Trophoblast cell (in vitro differentiated cells and primary cell): ENCODE results near the gene STAMBP.
"Not testable (repeated sequence)": the region's sequence is repeated elsewhere in the genome, so short reads cannot be mapped to it uniquely, and the experiment has no call there.

Experiments
- DNase-seq, 2 donors: peaks; one replicate each; pipeline ENCODE4 v3.0.0-alpha.2; 2016
- H2AFZ ChIP-seq: 2 replicates; pipeline ENCODE4 v1.6.1; 2013; ENCODE audit warnings: low read length, moderate library complexity, mild to moderate bottlenecking; ENCODE audit not compliant: insufficient read depth, poor library complexity
- H2AK5ac ChIP-seq: 2 replicates; pipeline ENCODE4 v1.6.1; 2013; ENCODE audit warnings: mild to moderate bottlenecking, low read length
- H2BK120ac ChIP-seq: 2 replicates; pipeline ENCODE4 v1.6.1; 2013; ENCODE audit warnings: low read length, mild to moderate bottlenecking, moderate library complexity; ENCODE audit not compliant: insufficient read depth, poor library complexity
- H2BK12ac ChIP-seq: 2 replicates; pipeline ENCODE4 v1.6.1; 2013; ENCODE audit warnings: mild to moderate bottlenecking, low read length, moderate library complexity
- H2BK5ac ChIP-seq: 2 replicates; pipeline ENCODE4 v1.6.1; 2013; ENCODE audit warnings: low read length, low read depth, moderate library complexity, mild to moderate bottlenecking; ENCODE audit not compliant: poor library complexity
- H3K14ac ChIP-seq: 2 replicates; pipeline ENCODE4 v1.6.1; 2013; ENCODE audit warnings: mild to moderate bottlenecking, low read length
- H3K18ac ChIP-seq: 2 replicates; pipeline ENCODE4 v1.6.1; 2013; ENCODE audit warnings: mild to moderate bottlenecking, low read length
- H3K23ac ChIP-seq: 2 replicates; pipeline ENCODE4 v1.6.1; 2013; ENCODE audit warnings: low read length
- H3K27ac ChIP-seq: 2 replicates; pipeline ENCODE4 v1.5.1; 2013; ENCODE audit warnings: low read depth, mild to moderate bottlenecking, inconsistent platforms, low read length, moderate library complexity
- H3K27me3 ChIP-seq: 2 replicates; pipeline ENCODE4 v1.6.1; 2013; ENCODE audit warnings: inconsistent platforms, mild to moderate bottlenecking, low read length, moderate library complexity; ENCODE audit not compliant: insufficient read depth
- H3K36me3 ChIP-seq, 2 experiments: 1 replicate in 1 of 2; 2 replicates in 1 of 2; pipeline ENCODE4 v1.6.1; 2013; ENCODE audit warnings: low read length in 2 of 2, mild to moderate bottlenecking in 2 of 2, moderate library complexity in 1 of 2; ENCODE audit not compliant: insufficient read depth in 2 of 2, control insufficient read depth in 1 of 2
- H3K4ac ChIP-seq: 2 replicates; pipeline ENCODE4 v1.6.1; 2013; ENCODE audit warnings: low read depth, mild to moderate bottlenecking, low read length, moderate library complexity
- H3K4me1 ChIP-seq, 2 experiments: 1 replicate in 1 of 2; 2 replicates in 1 of 2; pipeline ENCODE4 v1.6.1; 2013; ENCODE audit warnings: low read length in 2 of 2, mild to moderate bottlenecking in 2 of 2, moderate library complexity in 1 of 2; ENCODE audit not compliant: insufficient read depth in 2 of 2, control insufficient read depth in 1 of 2
- H3K4me2 ChIP-seq: 2 replicates; pipeline ENCODE4 v1.6.1; 2013; ENCODE audit warnings: inconsistent platforms, mild to moderate bottlenecking, low read length, moderate library complexity
- H3K4me3 ChIP-seq: 2 replicates; pipeline ENCODE4 v1.5.1; 2013; ENCODE audit warnings: mild to moderate bottlenecking, low read depth, low read length, inconsistent platforms
- H3K79me1 ChIP-seq: one replicate; pipeline ENCODE4 v1.6.1; 2013; ENCODE audit warnings: low read length
- H3K79me2 ChIP-seq: 2 replicates; pipeline ENCODE4 v1.6.1; 2013; ENCODE audit warnings: low read length, mild to moderate bottlenecking; ENCODE audit not compliant: control insufficient read depth, insufficient read depth, poor library complexity
- H3K9ac ChIP-seq: 2 replicates; pipeline ENCODE4 v1.6.1; 2013; ENCODE audit warnings: mild to moderate bottlenecking, low read length
- H3K9me3 ChIP-seq: 2 replicates; pipeline ENCODE4 v1.6.1; 2013; ENCODE audit warnings: low read depth, mild to moderate bottlenecking, control low read depth, inconsistent platforms, low read length; ENCODE audit not compliant: insufficient read depth
- H4K12ac ChIP-seq: 2 replicates; pipeline ENCODE4 v1.6.1; 2013; ENCODE audit warnings: low read depth, mild to moderate bottlenecking, low read length, moderate library complexity
- H4K8ac ChIP-seq: 2 replicates; pipeline ENCODE4 v1.6.1; 2013; ENCODE audit warnings: low read depth, mild to moderate bottlenecking, low read length, moderate library complexity
- H4K91ac ChIP-seq: one replicate; pipeline ENCODE4 v1.6.1; 2013; ENCODE audit warnings: low read depth, mild to moderate bottlenecking, low read length, moderate library complexity
- WGBS: extraction: QIAGEN DNeasy Blood & Tissue Kit; methylation state at CpG from one replicate; pipeline ENCODE4 v1.1.7; 2013; ENCODE audit warnings: missing lambda C conversion rate; ENCODE audit not compliant: insufficient read length, insufficient coverage; ENCODE audit errors: extremely low coverage; 5-methylcytosine and 5-hydroxymethylcytosine counted together

Gene STAMBP

GRCh38 chr2:73903313-73903712 lies 74.6 kb downstream of the STAMBP start:
- no peak overlapping the region for H2AK5ac ChIP-seq
- no peak overlapping the region for H3K9ac ChIP-seq
- H4K12ac ChIP-seq, result no peak overlapping the region
- H2BK12ac ChIP-seq, result no peak overlapping the region
- H2AFZ ChIP-seq, result no peak overlapping the region
- no peaks in the 10 kb centered on the region for H3K36me3 ChIP-seq
- H3K79me2 ChIP-seq, result no peaks in the 10 kb centered on the region
- no peak overlapping the region for H2BK5ac ChIP-seq
- DNase-seq, result no peak
- H3K18ac ChIP-seq, result no peak overlapping the region
- H4K91ac ChIP-seq, result no peak overlapping the region
- no peak overlapping the region for H4K8ac ChIP-seq
- no peaks in the 10 kb centered on the region for H3K4me1 ChIP-seq
- H3K79me1 ChIP-seq, result no peaks in the 10 kb centered on the region
- no CpG with 5 or more reads among the region's 4 CpGs for WGBS
- no peak overlapping the region for H2BK120ac ChIP-seq
- no peak overlapping the region for H3K4me3 ChIP-seq
- no peaks in the 10 kb centered on the region for H3K27me3 ChIP-seq
- H3K14ac ChIP-seq, result no peak overlapping the region
- no peak overlapping the region for H3K27ac ChIP-seq
- no peak overlapping the region for H3K4ac ChIP-seq
- no peak overlapping the region for H3K4me2 ChIP-seq
- H3K9me3 ChIP-seq, result no peaks in the 10 kb centered on the region
- H3K23ac ChIP-seq, result no peak overlapping the region

DNA sequence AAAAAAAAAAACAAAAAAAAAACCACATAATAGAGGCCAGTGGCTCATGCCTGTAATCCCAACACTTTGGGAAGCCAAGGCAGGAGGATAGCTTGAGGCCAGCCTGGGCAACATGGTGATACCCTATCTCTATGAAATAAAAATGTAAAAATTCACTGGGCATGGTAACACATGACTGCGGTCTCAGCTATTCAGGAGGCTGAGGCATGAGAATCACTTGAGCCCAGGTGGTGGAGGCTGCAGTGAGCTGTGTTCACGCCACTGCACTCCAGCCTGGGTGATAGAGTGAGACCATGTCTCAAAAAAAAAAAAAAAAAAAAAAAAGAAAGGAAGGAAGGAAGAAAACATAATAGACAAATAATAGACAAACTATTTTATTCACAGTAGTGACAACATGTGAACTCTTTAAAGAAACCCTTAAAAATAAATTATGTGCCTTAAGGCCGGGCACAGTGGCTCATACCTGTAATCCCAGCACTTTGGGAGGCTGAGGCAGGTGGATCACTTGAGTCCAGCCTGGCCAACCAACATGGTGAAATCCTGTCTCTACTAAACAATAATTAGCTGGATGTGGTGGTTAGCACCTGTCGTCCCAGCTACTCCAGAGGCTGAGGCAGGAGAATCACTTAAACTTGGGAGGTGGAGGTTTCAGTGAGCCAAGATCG lies 75.3 kb downstream of the STAMBP start:
- not testable (repeated sequence) for H3K23ac ChIP-seq, H2BK120ac ChIP-seq, H3K9ac ChIP-seq, H4K8ac ChIP-seq, H3K9me3 ChIP-seq, H3K4ac ChIP-seq, H3K79me2 ChIP-seq, DNase-seq, H2BK12ac ChIP-seq, H3K36me3 ChIP-seq, H3K4me3 ChIP-seq, H2AFZ ChIP-seq, H3K14ac ChIP-seq, H3K79me1 ChIP-seq, H3K27me3 ChIP-seq, H3K27ac ChIP-seq, H3K4me2 ChIP-seq, H4K91ac ChIP-seq, H3K18ac ChIP-seq, H4K12ac ChIP-seq, H3K4me1 ChIP-seq, H2AK5ac ChIP-seq, H2BK5ac ChIP-seq
- WGBS, result no CpG with 5 or more reads among the region's 5 CpGs

- H3K18ac ChIP-seq, result no peak overlapping the region
- no peak overlapping the region for H4K91ac ChIP-seq
- no peak overlapping the region for H3K4me2 ChIP-seq
- no peak overlapping the region for H3K9ac ChIP-seq
- H3K27me3 ChIP-seq, result no peaks in the 10 kb centered on the region
- no CpG with 5 or more reads among the region's 1 CpG for WGBS
- no peak overlapping the region for H3K4ac ChIP-seq
- no peak for DNase-seq
- H2BK12ac ChIP-seq, result no peak overlapping the region
- no peaks in the 10 kb centered on the region for H3K9me3 ChIP-seq
- no peak overlapping the region for H4K12ac ChIP-seq
- H3K36me3 ChIP-seq, result no peaks in the 10 kb centered on the region
- H2AFZ ChIP-seq, result no peak overlapping the region
- H4K8ac ChIP-seq, result no peak overlapping the region
- H3K14ac ChIP-seq, result no peak overlapping the region
- H2BK5ac ChIP-seq, result no peak overlapping the region
- H3K4me1 ChIP-seq, result no peaks in the 10 kb centered on the region
- no peak overlapping the region for H2BK120ac ChIP-seq
- no peak overlapping the region for H3K4me3 ChIP-seq
- H3K79me2 ChIP-seq, result no peaks in the 10 kb centered on the region
- no peak overlapping the region for H2AK5ac ChIP-seq
- H3K23ac ChIP-seq, result no peak overlapping the region
- H3K79me1 ChIP-seq, result no peaks in the 10 kb centered on the region
- H3K27ac ChIP-seq, result no peak overlapping the region
These were observed 76.2 kb downstream of the STAMBP start for GRCh38 chr2:73904952-73905351.

DNA sequence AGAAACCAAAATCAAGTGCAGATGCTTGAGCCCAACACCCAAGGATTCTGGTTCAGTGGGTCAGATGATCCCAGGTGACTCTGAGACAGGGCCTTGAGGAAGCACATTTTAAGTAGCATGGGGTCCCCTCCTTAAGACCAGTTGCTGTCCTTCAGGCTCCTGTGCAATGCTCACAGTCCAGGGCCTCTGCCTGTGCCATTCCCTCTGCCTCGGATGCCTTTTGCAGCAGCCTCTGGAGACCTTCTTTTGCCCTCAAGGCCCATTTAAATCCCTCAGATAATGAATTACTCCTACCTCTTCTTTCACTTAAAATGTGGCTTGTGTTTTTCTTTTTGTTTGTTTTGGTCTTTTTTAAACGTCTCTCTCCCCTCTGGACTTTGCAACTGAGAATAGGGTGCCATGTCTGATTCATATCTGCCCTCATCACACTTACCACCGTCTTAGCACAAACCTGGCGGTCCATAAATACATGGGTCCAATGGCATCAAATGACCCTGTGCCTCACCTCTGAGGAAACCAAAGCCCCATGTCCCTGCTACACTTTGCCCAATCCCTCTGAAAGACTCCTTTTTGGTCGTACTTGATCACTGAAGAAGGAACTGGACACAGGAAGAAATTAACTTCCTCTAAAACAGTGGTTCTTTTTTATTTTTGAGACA lies 78.2 kb downstream of the STAMBP start:
- Histone ChIP-seq H3K4me2 (no peak overlapping the region), H4K91ac (no peak overlapping the region), H3K4ac (no peak overlapping the region), H3K36me3 (no peaks in the 10 kb centered on the region), H3K27me3 (no peaks in the 10 kb centered on the region), H3K4me1 (no peaks in the 10 kb centered on the region), H4K12ac (no peak overlapping the region), H3K9ac (no peak overlapping the region), H2AFZ (no peak overlapping the region), H2BK12ac (no peak overlapping the region), H2BK120ac (no peak overlapping the region), H2AK5ac (no peak overlapping the region), H3K79me2 (no peaks in the 10 kb centered on the region), H3K14ac (no peak overlapping the region), H3K27ac (no peak overlapping the region), H4K8ac (no peak overlapping the region), H3K18ac (no peak overlapping the region), H3K4me3 (no peak overlapping the region), H2BK5ac (no peak overlapping the region), H3K79me1 (no peaks in the 10 kb centered on the region), H3K23ac (no peak overlapping the region), H3K9me3 (no peaks in the 10 kb centered on the region)
- no CpG with 5 or more reads among the region's 5 CpGs for WGBS
- no peak for DNase-seq
